ENCODE measurements around the gene SRGAP3.

Gene SRGAP3

GRCh38 chr3:9198899-9199335 is 50.5 kb downstream of the SRGAP3 start:
- no peak for DNase-seq

DNA sequence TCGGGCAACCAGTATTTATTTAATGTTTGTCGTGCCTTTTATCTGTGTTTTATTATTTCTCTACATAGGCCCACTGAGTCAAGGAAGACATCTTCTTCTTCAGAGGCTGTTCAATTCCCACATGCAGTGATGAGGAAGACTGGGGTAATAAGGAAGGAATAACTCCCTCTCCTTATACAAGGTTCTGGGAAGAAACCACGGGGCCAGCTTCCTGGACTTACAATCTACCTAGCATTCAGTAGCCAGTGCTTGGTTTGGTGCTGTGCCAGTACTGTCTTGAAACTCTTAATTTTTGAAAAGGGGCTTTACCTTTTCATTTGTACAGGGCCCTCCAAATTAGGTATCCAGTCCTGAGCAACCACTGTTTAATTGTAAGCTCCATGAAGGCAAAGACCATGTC is 51.2 kb downstream of the SRGAP3 start:
- no peak for DNase-seq

DNA sequence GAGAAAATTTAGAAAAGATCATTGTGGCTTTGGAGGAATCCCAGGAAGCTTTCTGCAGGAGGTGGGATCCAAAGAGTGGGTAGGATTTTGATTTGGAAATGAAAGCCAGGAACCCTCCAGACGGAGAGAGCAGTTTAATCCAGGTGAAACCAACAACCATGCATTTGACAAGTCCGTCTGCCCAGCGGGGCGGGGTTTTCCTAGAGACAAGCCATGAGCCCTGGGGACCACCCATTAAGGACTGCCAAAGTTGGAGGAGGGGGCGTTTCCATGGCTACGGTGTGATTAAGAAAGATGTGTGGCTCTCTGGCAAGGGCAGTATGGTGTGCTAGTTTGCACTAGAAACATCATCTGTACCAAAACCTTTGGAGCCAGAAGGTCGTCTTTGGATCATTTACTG is 53.4 kb downstream of the SRGAP3 start:
- DNase-seq, result no peak

GRCh38 chr3:9195390-9195789 is 54.1 kb downstream of the SRGAP3 start:
- DNase-seq, result no peak

- peak; percentile 90 for DNase-seq
Observed at GRCh38 chr3:9194509-9195184, 54.8 kb downstream of the SRGAP3 start.

DNA sequence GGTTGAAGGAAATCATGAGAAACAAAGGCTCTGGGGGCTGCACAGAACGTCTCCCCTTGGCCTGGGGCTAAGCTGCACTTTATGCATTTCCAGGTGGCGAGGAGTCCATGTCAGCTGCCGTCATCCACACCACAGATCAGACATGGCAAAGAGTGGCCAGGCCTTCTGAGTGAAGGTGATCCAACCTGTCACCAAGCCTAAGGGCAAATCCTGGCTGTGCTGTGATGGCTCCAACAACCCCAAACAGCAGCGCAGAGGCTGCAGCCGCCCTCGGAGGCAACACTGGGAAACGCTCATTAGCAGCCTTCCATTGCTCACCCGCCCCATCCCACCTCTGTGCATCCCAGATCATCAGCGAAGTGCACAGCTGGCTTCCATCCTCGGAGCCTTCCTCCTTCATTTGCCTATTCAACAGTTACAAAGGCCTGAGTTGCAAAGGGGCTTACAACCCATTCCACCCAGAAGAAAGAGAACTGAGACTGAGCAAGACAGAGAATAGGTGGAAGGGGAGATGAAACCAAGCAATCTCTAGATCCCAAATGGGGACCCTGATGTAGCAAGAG is 55.7 kb downstream of the SRGAP3 start:
- no peak for DNase-seq

DNA sequence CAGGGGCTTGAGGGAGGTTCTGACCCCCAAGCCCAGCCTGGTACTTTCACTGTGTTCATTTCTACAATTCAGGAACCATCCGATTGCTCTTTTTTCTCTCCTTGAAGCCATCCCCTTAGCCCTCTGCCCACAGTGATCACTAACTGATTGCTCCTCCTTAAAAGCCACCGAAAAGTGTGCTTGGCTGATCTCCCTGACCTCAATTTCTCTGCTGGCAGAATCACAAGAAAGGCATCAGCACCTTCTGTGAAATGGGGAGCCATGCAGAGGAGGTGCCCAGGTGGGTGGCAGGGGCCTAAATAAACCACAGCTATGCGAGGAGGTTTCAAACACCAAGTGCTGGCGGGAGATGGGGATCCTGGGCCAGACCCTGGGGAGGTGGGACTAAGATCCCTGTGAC is 56.2 kb downstream of the SRGAP3 start:
- no peak for DNase-seq

GRCh38 chr3:9192248-9193025 is 57.0 kb downstream of the SRGAP3 start:
- no peak for DNase-seq

GRCh38 chr3:9190276-9190675 is 59.2 kb downstream of the SRGAP3 start:
- DNase-seq, result no peak

DNA sequence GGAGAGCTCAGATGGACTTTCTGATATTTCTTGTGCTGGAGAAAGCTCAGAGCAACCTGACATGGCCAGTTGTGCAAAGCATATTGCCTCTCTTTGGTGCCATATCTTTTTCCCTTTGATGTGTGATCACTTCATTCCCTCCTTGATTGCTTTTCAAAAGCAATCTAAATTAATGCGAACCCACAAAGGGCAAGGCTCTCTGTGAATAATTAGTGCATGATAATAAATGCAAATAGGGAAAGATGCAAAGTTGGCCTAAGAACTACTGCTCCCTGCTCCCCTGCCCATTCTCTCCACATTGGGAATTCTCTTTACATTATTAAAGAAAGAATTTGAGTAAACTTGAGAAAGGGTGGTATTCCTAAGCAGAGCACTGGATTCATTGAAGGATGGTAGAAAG is 60.9 kb downstream of the SRGAP3 start:
- DNase-seq, result no peak

DNA sequence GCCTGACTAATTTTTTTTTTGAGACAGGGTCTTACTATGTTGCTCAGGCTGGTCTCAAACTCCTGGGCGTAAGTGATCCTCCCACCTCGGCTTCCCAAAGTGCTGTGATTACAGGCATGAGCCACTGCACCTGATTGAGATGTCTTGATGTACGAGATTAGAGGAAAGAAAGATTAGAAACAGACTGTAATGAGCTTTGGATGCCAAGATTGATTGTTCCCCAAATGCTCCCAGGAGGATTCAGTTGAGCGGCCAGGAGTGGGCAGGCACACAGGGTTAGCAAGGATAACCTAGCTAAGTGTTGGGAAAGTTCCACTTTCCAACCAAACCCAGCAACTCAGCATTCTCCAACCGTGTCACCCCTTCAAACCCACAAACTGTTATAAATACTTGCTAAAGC is 63.7 kb downstream of the SRGAP3 start:
- no peak for DNase-seq

DNA sequence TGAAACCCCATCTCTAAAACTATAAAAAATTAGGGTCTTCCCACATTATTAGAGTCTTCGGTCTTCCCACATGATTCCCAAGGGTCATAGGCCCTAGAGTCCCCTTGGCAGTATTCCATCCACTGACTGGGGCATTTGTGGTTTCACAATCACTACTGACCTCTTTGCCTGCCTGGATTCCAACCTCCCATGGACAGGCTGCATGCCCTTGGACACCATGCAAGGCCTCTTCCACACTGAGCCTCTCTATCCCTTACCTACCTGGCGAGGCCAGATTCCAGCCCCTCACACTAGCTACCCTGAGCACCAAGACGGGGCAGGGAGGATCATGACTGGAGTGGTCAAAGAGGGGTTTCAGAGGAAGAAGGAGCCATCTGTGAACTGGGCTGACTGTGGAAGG is 64.4 kb downstream of the SRGAP3 start:
- DNase-seq, result no peak

- no peak for DNase-seq
Observed at GRCh38 chr3:9184461-9184835, 65.0 kb downstream of the SRGAP3 start.

DNA sequence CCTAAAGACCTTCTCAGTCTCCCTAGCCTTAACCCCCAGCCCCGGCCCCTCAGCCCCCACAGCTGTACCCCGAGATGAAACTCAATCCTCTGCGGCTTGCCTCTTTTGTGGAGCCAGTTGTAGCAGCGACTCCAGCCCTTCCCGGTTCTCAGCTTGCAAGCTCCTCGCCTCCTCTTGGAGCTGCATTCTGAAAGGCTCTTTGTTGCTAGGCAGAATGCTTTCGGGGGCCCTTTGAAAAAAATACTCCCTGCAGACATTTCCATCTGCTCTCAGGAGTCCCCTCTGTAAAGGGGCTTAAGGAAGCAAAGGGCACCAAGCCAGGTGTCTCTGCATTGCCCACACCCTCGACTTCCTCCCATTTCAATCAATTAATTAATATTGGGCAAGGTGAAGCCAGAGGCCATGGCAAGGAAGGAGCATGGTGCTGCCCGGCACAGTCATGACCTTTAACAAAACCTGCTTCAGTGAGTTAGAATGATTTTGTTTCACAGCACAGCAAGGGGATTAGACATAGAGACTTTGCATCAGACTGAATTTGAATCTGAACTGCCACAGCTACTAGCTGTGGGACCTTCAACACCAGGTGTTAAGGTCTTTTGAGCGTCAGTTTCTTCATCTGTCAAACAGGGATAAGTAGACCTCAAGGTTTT is 65.5 kb downstream of the SRGAP3 start:
- peak; percentile 32 for DNase-seq

GRCh38 chr3:9183011-9183410 is 66.4 kb downstream of the SRGAP3 start:
- no peak for DNase-seq

- DNase-seq, result no peak
Observed at GRCh38 chr3:9180764-9181117, 68.7 kb downstream of the SRGAP3 start.

DNA sequence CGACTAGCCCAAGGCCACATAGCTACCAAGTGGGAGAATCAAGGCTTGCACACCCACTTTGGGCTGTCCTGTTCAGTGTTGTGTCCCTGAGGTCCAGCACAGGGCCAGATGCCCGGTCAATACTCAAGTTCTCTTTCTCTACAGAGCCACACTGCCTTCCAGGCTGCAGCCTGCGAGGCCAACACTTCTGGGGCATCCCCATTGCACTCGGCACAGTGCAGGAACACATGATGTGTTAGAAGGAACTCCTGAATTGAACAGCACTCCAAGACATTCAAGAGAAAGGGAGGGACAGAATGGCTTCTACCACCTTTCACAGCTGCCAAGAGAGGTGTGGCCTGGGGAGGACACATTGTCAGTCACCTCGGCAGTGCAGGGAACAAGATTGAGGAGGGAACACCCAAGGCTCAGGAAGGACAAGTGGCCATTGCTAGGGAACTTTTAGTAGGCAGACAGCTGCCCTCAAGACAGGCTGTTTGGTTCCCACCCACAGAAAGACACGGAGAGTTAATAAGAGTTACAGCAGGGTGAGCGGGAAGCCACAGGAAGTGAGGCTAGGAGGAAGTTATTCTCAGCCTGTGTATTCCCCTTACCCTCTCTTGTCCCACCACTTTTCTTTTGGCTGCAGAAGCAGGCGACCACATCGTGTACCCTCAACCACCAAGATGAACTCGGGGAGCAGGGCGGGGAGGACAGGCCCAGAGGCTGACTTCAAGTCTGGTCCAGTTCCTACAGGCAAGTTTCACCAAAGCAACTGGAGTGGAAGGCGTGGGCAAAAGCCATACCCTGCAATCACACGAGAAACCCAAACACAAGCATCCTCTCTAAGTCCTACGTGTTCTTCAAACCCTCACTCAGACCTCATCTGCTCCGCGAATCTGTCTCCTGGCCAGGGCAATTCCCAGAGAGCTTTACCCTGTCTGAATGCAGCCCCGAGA is 69.4 kb downstream of the SRGAP3 start:
- DNase-seq, result no peak

DNA sequence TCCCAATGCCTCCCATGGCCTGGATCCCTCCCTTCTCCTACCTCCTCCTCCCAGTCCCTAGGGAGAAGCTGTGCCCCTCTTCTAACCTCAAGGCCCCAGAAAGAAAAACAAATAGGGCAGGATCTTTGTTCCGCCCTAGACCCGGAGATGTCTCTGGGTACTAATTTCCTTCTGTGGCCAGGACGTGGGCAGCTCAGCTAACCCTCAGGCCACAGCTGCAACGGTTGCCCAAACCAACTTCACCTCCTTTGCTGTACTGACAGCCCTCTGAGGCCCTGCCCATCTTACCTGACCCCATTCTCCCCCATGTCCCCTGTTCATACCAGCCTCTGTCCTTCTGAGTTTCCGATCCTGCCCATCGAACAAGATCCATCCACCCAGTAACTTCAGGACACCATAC is 70.7 kb downstream of the SRGAP3 start:
- DNase-seq, result no peak

DNA sequence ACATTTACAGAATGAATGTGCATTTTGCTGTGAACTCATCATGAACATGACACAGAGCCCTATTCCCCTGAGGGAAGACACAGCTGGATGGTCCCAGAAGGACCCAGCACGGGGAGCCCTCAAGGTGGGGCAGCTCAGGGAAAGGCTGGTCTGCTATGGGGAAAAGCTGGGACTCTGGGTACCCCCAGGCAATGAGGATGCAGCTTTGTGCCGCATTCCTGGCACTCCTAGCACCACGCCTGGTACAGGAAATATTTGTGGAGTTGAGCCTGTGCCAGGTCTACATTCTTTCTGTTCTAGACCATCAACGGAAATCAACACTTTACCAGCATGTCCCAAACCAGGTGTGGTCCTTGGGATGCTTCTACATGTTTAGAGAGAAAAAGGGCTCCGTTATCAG is 74.0 kb downstream of the SRGAP3 start:
- no peak for DNase-seq

DNA sequence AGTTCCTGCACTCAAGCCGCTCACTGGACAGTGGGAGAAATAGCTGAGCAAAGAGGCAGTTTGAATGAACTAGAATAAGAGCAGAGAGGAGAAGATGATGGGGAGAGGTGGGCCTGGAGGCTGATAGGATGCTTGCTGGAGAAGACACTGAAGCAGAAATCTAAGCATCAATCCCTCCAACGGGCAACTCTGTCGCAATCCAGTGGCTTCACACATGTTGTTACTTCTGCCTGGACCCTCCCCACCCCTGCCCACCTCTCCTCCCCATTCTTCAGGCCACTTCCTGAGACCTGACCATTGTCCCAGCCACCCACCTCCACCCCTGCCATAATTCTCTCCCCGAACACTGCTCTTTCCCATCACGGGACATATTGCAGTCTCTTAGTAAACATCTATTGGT is 76.0 kb downstream of the SRGAP3 start:
- DNase-seq, result no peak

GRCh38 chr3:9172851-9173321 is 76.6 kb downstream of the SRGAP3 start:
- DNase-seq, result peak; percentile 73

DNA sequence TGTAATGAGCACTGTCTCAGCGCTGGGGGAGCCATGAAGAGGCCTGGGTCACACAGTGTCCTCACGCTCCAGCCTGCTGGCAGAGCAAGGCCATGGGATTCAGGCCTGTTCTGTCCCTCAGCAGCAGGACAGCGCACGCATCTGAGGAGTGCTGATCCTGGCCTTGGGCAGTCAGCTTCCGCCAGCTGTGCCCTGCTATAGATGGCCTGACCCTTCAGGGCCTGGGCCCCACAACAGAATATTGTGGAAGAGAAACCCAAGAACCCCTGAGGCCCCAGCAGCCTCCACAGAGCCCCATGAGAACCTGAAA is 78.6 kb downstream of the SRGAP3 start:
- no peak for DNase-seq
